MCF 10A (cell line): Measurements from ENCODE around the gene SULT6B1. TPM values are rescaled to one million over a fixed set of nuclear protein-coding genes. Genes with fewer than 3 reads are reported as not detected.
A peak's percentile ranks its signal among the peaks of the same experiment; 100 is the strongest.

Source experiments
- Bru-seq: library from RNA; stranded (reverse); fragments of 400-500 nt; gene quantifications from one replicate; lab custom pipeline; 2021; lab: Mats Ljungman, UMichigan
- BruChase-seq, 2 experiments: library from RNA; stranded (reverse); fragments of 400-500 nt; gene quantifications; one replicate each; lab custom pipeline; 2021; lab: Mats Ljungman, UMichigan
- BruUV-seq: library from RNA; stranded (reverse); fragments of 400-500 nt; replicated peaks from 2 replicates; lab custom pipeline; 2021; lab: Mats Ljungman, UMichigan
- CTCF ChIA-PET: fragments of 300-600 bp; sonication (Branson Sonifier 250); formaldehyde crosslinking; extraction: SDS; loops from one replicate; lab custom pipeline; 2021; ENCODE audit warnings: antibody characterized with exemption, inconsistent platforms; lab: Yijun Ruan, JAX
- POLR2A ChIA-PET: fragments of 300-600, 350-650 bp; sonication (Branson Sonifier 250); formaldehyde crosslinking; extraction: SDS; loops from one replicate; lab custom pipeline; 2020; ENCODE audit warnings: antibody characterized with exemption, inconsistent platforms; lab: Yijun Ruan, JAX
- DNase-seq: peaks from one replicate; pipeline ENCODE4 v3.0.0-alpha.2; 2018; ENCODE audit not compliant: unreplicated experiment
- H3K27ac Mint-ChIP-seq: one replicate; pipeline ENCODE4 v1.8.0; 2022; ENCODE audit warnings: mild to moderate bottlenecking, low read depth, mixed read lengths; ENCODE audit not compliant: unreplicated experiment
- H3K27me3 Mint-ChIP-seq: one replicate; pipeline ENCODE4 v1.8.0; 2022; ENCODE audit warnings: mixed read lengths; ENCODE audit not compliant: insufficient read depth, unreplicated experiment
- H3K36me3 Mint-ChIP-seq: one replicate; pipeline ENCODE4 v1.8.0; 2022; ENCODE audit warnings: mild to moderate bottlenecking, moderate library complexity, mixed read lengths; ENCODE audit not compliant: insufficient read depth, unreplicated experiment
- H3K4me1 Mint-ChIP-seq: one replicate; pipeline ENCODE4 v1.8.0; 2022; ENCODE audit warnings: mixed read lengths; ENCODE audit not compliant: insufficient read depth, unreplicated experiment
- H3K4me3 Mint-ChIP-seq: one replicate; pipeline ENCODE4 v1.8.0; 2022; ENCODE audit warnings: mild to moderate bottlenecking, moderate library complexity, mixed read lengths; ENCODE audit not compliant: unreplicated experiment
- H3K9me3 Mint-ChIP-seq: one replicate; pipeline ENCODE4 v1.8.0; 2022; ENCODE audit warnings: mixed read lengths; ENCODE audit not compliant: unreplicated experiment
- intact Hi-C: fragments of 100-400 bp; cut with micrococcal nuclease; formaldehyde crosslinking; loops from 2 replicates; pipeline ENCODE4 v1.14.1; 2022
- long read RNA-seq: library from polyadenylated mRNA; stranded (forward); transcript quantifications from one replicate; pipeline ENCODE4 v2.0.0, GENCODE V29; 2022
- total RNA-seq: library from RNA; stranded (reverse); gene quantifications from 2 replicates; pipeline ENCODE4 v1.2.3, GENCODE V29; 2022
- TF ChIP-seq, protein P1 (sequence below): fragments of 200-600 bp; IDR thresholded peaks from one replicate; pipeline ENCODE4 v1.8.0; 2022; ENCODE audit warnings: antibody characterized with exemption, mild to moderate bottlenecking; ENCODE audit not compliant: unreplicated experiment

SULT6B1 gene, protein sequence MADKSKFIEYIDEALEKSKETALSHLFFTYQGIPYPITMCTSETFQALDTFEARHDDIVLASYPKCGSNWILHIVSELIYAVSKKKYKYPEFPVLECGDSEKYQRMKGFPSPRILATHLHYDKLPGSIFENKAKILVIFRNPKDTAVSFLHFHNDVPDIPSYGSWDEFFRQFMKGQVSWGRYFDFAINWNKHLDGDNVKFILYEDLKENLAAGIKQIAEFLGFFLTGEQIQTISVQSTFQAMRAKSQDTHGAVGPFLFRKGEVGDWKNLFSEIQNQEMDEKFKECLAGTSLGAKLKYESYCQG
- total RNA-seq (not detected in 2 replicates), Bru-seq, nascent RNA (percentile 10 among the genes with signal in this experiment), BruChase-seq, experiment 1, labeled RNA remaining after a 6-hour chase (percentile 2 among the genes with signal in this experiment), BruChase-seq, experiment 2, labeled RNA remaining after a 2-hour chase (percentile 8 among the genes with signal in this experiment)
- long read RNA-seq = 0 reads

DNA sequence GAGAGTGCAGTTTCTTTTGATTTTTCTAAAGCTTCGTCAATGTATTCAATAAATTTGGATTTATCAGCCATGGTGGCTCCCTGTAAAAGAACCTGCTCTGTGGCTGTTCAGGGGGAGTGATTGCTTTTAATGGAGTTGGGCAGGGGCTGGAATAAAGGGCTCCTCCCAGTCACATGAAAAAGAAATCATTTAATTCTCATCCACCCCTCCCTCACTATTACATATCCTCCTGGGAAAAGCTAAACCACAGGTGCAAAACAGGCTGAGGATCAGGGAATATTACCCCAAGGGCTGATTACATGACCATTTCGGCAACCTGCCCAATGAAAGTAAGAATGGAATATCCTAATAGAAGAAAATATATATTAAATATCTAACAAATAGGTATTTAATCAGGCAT lies at the start of gene SULT6B1:
Gene SULT6B1, minus strand, starts transcription at position 101 of the 400 bp plus-strand sequence. Its CDS starts 30 bp downstream, at position 71.
- Mint-ChIP-seq H3K4me3 (no peak within 1 kb of the TSS), H3K9me3 (no peaks in the 10 kb centered on the region), H3K36me3 (no peaks in the 10 kb centered on the region), H3K4me1 (peaks cover 14% of the 10 kb centered on the region), H3K27me3 (no peaks in the 10 kb centered on the region), H3K27ac (peak within 1 kb of the TSS; percentile 68)
- TF ChIP-seq, protein P1, sequence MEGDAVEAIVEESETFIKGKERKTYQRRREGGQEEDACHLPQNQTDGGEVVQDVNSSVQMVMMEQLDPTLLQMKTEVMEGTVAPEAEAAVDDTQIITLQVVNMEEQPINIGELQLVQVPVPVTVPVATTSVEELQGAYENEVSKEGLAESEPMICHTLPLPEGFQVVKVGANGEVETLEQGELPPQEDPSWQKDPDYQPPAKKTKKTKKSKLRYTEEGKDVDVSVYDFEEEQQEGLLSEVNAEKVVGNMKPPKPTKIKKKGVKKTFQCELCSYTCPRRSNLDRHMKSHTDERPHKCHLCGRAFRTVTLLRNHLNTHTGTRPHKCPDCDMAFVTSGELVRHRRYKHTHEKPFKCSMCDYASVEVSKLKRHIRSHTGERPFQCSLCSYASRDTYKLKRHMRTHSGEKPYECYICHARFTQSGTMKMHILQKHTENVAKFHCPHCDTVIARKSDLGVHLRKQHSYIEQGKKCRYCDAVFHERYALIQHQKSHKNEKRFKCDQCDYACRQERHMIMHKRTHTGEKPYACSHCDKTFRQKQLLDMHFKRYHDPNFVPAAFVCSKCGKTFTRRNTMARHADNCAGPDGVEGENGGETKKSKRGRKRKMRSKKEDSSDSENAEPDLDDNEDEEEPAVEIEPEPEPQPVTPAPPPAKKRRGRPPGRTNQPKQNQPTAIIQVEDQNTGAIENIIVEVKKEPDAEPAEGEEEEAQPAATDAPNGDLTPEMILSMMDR = no peak
- BruUV-seq = no TSS peak
- ChIA-PET POLR2A (interaction anchor here (2.0 to 3.1 kb wide), 2 partner anchors 10 to 32 kb away, joined by 5 to 13 read pairs; partner anchors contain the start of gene EIF2AK2), CTCF (interaction anchor here (0.6 to 5.8 kb wide), 3 partner anchors 20 to 208 kb away, joined by 3 to 32 read pairs (median 4); no protein-coding TSS in a partner anchor)
- no peak for DNase-seq
- intact Hi-C loops = no loop called here

DNA sequence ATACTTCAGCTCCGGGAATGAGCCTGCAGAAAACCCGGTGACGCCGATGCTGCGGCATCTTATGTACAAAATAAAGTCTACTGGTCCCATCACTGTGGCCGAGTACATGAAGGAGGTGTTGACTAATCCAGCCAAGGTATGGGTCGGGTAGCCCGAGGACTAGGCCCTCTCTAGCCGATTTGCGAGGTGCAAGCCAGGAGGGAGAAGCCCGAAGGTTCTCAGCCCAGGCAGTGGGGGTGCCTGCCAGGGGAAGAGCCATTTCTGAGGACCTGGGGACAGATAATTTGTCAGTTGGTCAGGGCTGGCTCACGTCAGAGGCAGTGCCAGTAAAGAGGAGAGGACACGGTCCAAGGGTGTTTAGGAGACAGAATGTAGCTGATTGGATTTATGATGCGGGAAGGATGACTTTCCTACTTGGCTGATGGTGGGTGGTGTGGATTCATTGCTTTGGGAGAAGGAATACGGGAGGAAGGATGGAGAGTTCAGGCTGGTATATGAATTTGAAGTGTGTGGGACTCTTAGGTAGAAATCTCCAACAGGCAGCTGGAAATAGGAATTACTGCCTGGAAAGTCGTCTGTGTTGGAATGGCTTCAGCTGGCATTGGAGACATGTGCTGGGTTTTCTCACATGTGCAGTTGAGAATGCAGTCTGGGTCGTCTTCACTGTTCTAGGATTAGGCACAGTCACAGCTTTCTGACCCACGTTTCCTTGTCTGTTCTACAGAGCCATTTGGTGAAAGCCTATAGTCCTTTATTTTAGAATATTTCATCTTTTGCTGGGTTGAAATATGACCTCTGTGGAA lies 43.9 kb upstream of the SULT6B1 start:
- Mint-ChIP-seq H3K36me3 (peaks cover 48% of the 10 kb centered on the region), H3K9me3 (no peaks in the 10 kb centered on the region), H3K4me3 (no peak overlapping the region), H3K27ac (no peak overlapping the region), H3K4me1 (peaks cover 6% of the 10 kb centered on the region), H3K27me3 (no peaks in the 10 kb centered on the region)
- POLR2A ChIA-PET = interaction anchor here (0.5 to 5.6 kb wide), 31 partner anchors 9 to 1519 kb away, joined by 3 to 29 read pairs (median 5); partner anchors contain the start of genes CEBPZOS, EIF2AK2, GPATCH11 and HEATR5B
- TF ChIP-seq, protein P1 = no peak
- intact Hi-C loops = no loop called here
- DNase-seq = peak; percentile 30
- TSS peak; percentile 65 for BruUV-seq
- CTCF ChIA-PET = interaction anchor here (0.7 to 1.3 kb wide), 3 partner anchors 10 to 183 kb away, joined by 3 to 4 read pairs (median 3); no protein-coding TSS in a partner anchor

DNA sequence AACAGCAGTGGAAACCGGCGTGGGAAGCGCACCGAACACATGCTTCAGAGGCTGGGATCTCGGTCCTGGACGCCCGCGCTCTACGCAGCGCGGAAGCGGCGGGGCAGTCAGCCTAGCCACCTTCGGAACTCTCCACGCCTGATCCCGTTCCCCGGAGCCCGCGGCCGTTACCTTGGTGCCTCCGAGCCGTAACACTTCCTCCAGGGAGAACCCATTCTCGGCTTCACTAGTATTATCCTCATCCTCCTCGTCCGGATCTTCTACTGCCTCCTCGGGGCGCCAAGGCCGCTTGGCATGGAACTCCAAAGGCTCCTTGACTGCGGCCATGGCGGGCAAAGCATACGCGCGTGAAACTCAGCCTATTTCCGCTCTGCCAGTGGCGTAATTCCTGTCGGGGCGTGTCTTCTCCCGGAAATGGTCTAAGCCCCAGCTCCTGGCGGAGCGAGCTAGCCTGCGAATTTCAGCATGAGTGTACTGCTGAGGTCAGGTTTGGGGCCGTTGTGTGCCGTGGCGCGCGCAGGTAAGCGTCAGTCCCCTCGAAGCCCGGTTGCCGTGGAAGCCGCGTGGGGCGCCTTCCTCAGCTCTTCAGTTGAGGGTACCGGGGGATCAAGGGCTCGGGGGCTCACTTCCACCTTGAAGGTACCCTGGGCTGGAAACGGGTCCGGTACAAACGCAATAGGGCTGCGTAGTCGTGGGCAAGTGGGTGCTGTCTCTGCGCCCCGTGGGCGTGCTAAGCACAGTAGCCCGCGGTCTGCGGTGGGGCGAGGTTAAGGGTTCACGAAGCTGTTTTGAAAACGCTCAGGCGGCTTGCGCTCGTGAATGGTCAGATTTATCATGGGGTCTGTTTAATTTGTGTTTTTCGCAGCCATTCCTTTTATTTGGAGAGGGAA lies 43.0 kb upstream of the SULT6B1 start, which contains the start of the genes CEBPZ and NDUFAF7:
Gene CEBPZ, minus strand, starts transcription at position 356 of the 890 bp plus-strand sequence. Its CDS starts 29 bp downstream, at position 327.
Gene NDUFAF7, plus strand, starts transcription at position 418 of the 890 bp plus-strand sequence. Its CDS starts 48 bp downstream, at position 466.
- ChIA-PET POLR2A (interaction anchor here (0.5 to 5.6 kb wide), 31 partner anchors 8 to 1520 kb away, joined by 3 to 29 read pairs (median 5); partner anchors contain the start of genes CEBPZOS, EIF2AK2, GPATCH11 and HEATR5B), CTCF (interaction anchor here (0.5 to 0.7 kb wide), 3 partner anchors 35 to 1127 kb away, joined by 3 read pairs; no protein-coding TSS in a partner anchor)
- TF ChIP-seq, protein P1 = no peak
- Mint-ChIP-seq H3K27me3 (no peaks in the 10 kb centered on the region), H3K9me3 (no peaks in the 10 kb centered on the region), H3K4me1 (peaks cover 6% of the 10 kb centered on the region), H3K4me3 (no peak within 1 kb of the TSS), H3K27ac (no peak within 1 kb of the TSS), H3K36me3 (peaks cover 48% of the 10 kb centered on the region)
- DNase-seq = peak; percentile 94
- BruUV-seq = no TSS peak
- intact Hi-C loops = loop anchor here (2.0 kb wide), 1 partner anchor 63 kb away; no protein-coding TSS in a partner anchor
